OCI-LY1 (cell line): ENCODE measurements around the gene TRABD2B.

ENCODE experiments used
- H2AFZ ChIP-seq: fragments of 200-600 bp; sonication (generic), shearing (Covaris generic); 2 replicates; pipeline ENCODE4 v1.6.0; 2014; ENCODE audit warnings: antibody characterized with exemption, mild to moderate bottlenecking, low read length
- H3F3A ChIP-seq: fragments of 200-600 bp; sonication (generic), shearing (Covaris generic); 2 replicates; pipeline ENCODE4 v1.6.0; 2014; ENCODE audit warnings: mild to moderate bottlenecking, antibody characterized with exemption, low read length, moderate library complexity; ENCODE audit not compliant: insufficient read depth
- H3K27ac ChIP-seq: fragments of 200-600 bp; sonication (generic); 2 replicates; pipeline ENCODE4 v1.5.1; 2014; ENCODE audit warnings: low read length, mixed run types, mild to moderate bottlenecking, low read depth; ENCODE audit not compliant: poor library complexity, severe bottlenecking
- H3K27me3 ChIP-seq: fragments of 200-600 bp; sonication (generic); 2 replicates; pipeline ENCODE4 v1.6.0; 2014; ENCODE audit warnings: antibody characterized with exemption, mild to moderate bottlenecking, low read length, moderate library complexity; ENCODE audit not compliant: insufficient read depth
- H3K36me3 ChIP-seq: fragments of 200-600 bp; sonication (generic); 2 replicates; pipeline ENCODE4 v1.6.1; 2014; ENCODE audit warnings: mild to moderate bottlenecking, antibody characterized with exemption, low read length, moderate library complexity, mixed read lengths; ENCODE audit not compliant: insufficient read depth
- H3K4me1 ChIP-seq: fragments of 200-600 bp; sonication (generic); 2 replicates; pipeline ENCODE4 v1.5.1; 2014; ENCODE audit warnings: mild to moderate bottlenecking, low read length, moderate library complexity; ENCODE audit not compliant: insufficient read depth, severe bottlenecking
- H3K4me2 ChIP-seq: fragments of 200-600 bp; sonication (generic), shearing (Covaris generic); 2 replicates; pipeline ENCODE4 v1.6.1; 2014; ENCODE audit warnings: low read length
- H3K4me3 ChIP-seq: fragments of 200-600 bp; sonication (generic); 2 replicates; pipeline ENCODE4 v1.5.1; 2014; ENCODE audit warnings: low read length, low read depth, mild to moderate bottlenecking, mixed read lengths; ENCODE audit not compliant: poor library complexity, severe bottlenecking
- H3K79me2 ChIP-seq: fragments of 200-600 bp; shearing (Covaris generic); 2 replicates; pipeline ENCODE4 v1.6.1; 2016; ENCODE audit warnings: mixed run types, low read length, mixed read lengths; ENCODE audit not compliant: insufficient read depth
- H3K9ac ChIP-seq: fragments of 200-600 bp; sonication (generic), shearing (Covaris generic); 2 replicates; pipeline ENCODE4 v1.6.1; 2014; ENCODE audit warnings: mild to moderate bottlenecking, low read length, mixed read lengths
- H3K9me2 ChIP-seq: fragments of 200-600 bp; sonication (generic), shearing (Covaris generic); 2 replicates; pipeline ENCODE4 v1.6.1; 2014; ENCODE audit warnings: low read depth, mild to moderate bottlenecking, low read length, mixed read lengths
- H3K9me3 ChIP-seq: fragments of 200-600 bp; shearing (Covaris generic); 2 replicates; pipeline ENCODE4 v1.6.1; 2014; ENCODE audit warnings: low read length, mixed read lengths
- H4K20me1 ChIP-seq: fragments of 200-600 bp; sonication (generic), shearing (Covaris generic); 2 replicates; pipeline ENCODE4 v1.6.0; 2016; ENCODE audit warnings: mild to moderate bottlenecking, low read length; ENCODE audit not compliant: insufficient read depth
- EZH2 ChIP-seq: fragments of 200-600 bp; sonication (generic), shearing (Covaris generic); IDR thresholded peaks from 2 replicates; pipeline ENCODE4 v1.8.0; 2017; ENCODE audit warnings: borderline replicate concordance, mixed run types, mild to moderate bottlenecking, antibody characterized with exemption, low read length, moderate library complexity, mixed read lengths
- TF ChIP-seq, protein P1 (sequence below): fragments of 200-600 bp; sonication (generic), shearing (Covaris generic); IDR thresholded peaks from 2 replicates; pipeline ENCODE4 v1.5.1; 2017; ENCODE audit warnings: mild to moderate bottlenecking, antibody characterized with exemption, low read length, moderate library complexity, mixed read lengths

Gene TRABD2B

DNA sequence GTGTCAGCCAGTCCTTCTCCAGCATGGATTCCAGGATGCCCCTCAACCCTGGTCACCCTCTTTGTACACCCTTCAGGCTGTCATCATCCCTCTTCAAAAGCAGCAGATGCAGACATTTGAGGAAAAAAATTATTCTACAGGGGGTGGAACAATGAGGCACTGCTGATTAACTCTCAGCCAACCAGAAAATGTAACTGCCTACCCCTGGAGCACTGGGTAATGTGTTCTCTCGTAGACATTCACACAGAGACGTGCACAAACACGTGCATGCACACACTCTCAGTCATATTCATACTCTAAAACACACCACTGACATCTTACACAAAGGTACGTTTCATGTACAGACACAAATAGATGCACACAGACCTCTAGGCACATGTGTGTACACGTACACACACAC is 175.4 kb downstream of the TRABD2B start:
- H3K9ac ChIP-seq, result no peak overlapping the region
- H2AFZ ChIP-seq, result no peak overlapping the region
- H3K27ac ChIP-seq, result no peak overlapping the region
- H3K9me2 ChIP-seq, result no peaks in the 10 kb centered on the region
- H3K4me3 ChIP-seq, result no peak overlapping the region
- no peaks in the 10 kb centered on the region for H3K9me3 ChIP-seq
- H3K4me1 ChIP-seq, result no peaks in the 10 kb centered on the region
- H3K27me3 ChIP-seq, result no peaks in the 10 kb centered on the region
- no peak for TF ChIP-seq EZH2
- TF ChIP-seq, protein P1, sequence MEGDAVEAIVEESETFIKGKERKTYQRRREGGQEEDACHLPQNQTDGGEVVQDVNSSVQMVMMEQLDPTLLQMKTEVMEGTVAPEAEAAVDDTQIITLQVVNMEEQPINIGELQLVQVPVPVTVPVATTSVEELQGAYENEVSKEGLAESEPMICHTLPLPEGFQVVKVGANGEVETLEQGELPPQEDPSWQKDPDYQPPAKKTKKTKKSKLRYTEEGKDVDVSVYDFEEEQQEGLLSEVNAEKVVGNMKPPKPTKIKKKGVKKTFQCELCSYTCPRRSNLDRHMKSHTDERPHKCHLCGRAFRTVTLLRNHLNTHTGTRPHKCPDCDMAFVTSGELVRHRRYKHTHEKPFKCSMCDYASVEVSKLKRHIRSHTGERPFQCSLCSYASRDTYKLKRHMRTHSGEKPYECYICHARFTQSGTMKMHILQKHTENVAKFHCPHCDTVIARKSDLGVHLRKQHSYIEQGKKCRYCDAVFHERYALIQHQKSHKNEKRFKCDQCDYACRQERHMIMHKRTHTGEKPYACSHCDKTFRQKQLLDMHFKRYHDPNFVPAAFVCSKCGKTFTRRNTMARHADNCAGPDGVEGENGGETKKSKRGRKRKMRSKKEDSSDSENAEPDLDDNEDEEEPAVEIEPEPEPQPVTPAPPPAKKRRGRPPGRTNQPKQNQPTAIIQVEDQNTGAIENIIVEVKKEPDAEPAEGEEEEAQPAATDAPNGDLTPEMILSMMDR, result no peak
- no peak overlapping the region for H3K4me2 ChIP-seq
- H3K79me2 ChIP-seq, result no peaks in the 10 kb centered on the region
- no peaks in the 10 kb centered on the region for H3F3A ChIP-seq
- no peaks in the 10 kb centered on the region for H4K20me1 ChIP-seq
- H3K36me3 ChIP-seq, result no peaks in the 10 kb centered on the region

DNA sequence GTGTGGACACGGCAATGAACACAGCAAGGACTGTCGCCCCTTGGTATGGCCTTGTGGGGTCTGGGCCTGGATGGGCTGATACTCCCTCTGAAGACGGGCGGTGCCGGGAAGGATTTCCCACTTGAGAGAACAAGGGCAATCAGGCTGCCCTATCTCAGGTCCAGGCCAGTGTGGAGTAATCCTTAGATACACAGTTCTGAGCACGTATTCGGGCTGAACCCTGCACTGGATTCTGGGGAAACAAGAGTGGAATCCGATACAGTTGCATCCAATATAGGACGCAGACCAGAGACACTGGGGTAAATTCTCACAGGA is 177.7 kb downstream of the TRABD2B start:
- Histone ChIP-seq H3K9ac (no peak overlapping the region), H3K79me2 (no peaks in the 10 kb centered on the region), H2AFZ (no peak overlapping the region), H4K20me1 (no peaks in the 10 kb centered on the region), H3K9me3 (no peaks in the 10 kb centered on the region), H3K36me3 (no peaks in the 10 kb centered on the region), H3K4me2 (no peak overlapping the region), H3K4me3 (no peak overlapping the region), H3F3A (no peaks in the 10 kb centered on the region), H3K27ac (no peak overlapping the region), H3K9me2 (no peaks in the 10 kb centered on the region), H3K4me1 (no peaks in the 10 kb centered on the region), H3K27me3 (no peaks in the 10 kb centered on the region)
- no peak for TF ChIP-seq EZH2

DNA sequence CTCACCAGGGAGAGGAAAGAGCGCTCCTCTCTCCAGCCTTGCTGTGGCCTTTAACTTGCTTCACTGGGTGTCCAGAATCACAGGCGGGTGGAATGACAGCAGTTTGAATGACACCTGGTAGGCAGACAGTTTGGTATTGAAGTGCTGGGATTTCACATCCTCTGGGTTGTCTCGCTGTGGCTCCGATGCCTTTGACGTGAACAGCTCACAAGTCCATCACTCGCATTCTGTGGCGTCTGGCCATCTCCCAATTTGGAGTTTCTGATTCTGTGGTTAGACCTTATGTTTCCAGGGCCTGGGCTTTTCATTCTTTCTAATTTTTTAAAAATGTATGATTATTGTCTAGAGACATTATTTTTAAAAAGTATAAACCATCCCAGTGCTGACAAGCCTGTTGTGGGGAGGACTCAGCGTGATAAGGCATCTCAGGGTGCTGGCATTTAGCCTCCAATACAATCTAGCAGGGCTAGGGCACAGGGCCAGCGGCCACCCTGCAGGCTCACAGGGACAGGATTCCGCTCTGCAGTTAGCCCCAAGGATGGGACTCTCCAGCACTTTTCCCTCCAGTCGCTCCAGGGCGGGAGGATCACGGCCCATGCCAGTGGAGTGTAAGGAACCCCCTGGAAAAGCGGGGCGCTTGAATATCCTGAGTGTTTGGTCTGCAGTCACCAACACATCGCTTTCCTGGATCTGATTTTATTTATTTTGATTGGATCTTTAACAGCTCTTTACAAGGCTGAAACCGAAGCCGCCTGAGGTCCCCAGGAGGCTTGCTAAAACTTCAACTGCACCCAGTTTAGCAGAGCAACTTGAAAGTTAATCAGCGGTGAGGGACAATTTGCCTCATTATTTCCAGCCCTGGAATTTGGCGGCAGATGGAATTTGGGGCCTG is 178.3 kb downstream of the TRABD2B start:
- H3K4me1 ChIP-seq, result no peaks in the 10 kb centered on the region
- H3K4me3 ChIP-seq, result no peak overlapping the region
- no peaks in the 10 kb centered on the region for H3K36me3 ChIP-seq
- no peak overlapping the region for H3K27ac ChIP-seq
- no peak overlapping the region for H3K9ac ChIP-seq
- no peaks in the 10 kb centered on the region for H3K79me2 ChIP-seq
- H3K27me3 ChIP-seq, result no peaks in the 10 kb centered on the region
- H3K9me2 ChIP-seq, result no peaks in the 10 kb centered on the region
- no peak overlapping the region for H3K4me2 ChIP-seq
- H3K9me3 ChIP-seq, result no peaks in the 10 kb centered on the region
- no peaks in the 10 kb centered on the region for H3F3A ChIP-seq
- H4K20me1 ChIP-seq, result no peaks in the 10 kb centered on the region
- no peak overlapping the region for H2AFZ ChIP-seq
- TF ChIP-seq, protein P1, result no peak
- no peak for TF ChIP-seq EZH2

DNA sequence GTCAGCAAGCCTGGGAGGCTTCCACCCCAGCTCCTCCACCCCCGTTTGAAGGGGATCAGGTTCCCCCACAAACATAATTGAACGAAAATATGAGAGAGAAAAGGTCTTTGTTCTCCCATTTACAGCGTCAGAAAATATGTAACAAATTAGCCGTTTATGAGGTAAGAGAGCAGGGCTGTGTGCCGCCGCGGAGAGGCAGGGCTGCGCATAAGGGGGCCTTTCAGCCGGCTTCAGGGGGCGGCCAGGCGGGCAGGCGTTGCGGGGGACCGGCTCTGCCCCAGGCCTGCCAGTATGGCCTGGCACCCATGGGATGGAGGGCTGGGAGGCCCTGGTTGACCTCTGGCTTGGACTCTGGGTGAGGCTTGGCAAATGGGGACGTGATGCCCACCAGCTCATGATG is 179.3 kb downstream of the TRABD2B start:
- H2AFZ ChIP-seq, result no peak overlapping the region
- H3F3A ChIP-seq, result no peaks in the 10 kb centered on the region
- H3K36me3 ChIP-seq, result no peaks in the 10 kb centered on the region
- no peak overlapping the region for H3K9ac ChIP-seq
- H4K20me1 ChIP-seq, result no peaks in the 10 kb centered on the region
- no peaks in the 10 kb centered on the region for H3K9me2 ChIP-seq
- no peak for TF ChIP-seq EZH2
- TF ChIP-seq, protein P1, result no peak
- no peak overlapping the region for H3K4me3 ChIP-seq
- no peaks in the 10 kb centered on the region for H3K4me1 ChIP-seq
- no peak overlapping the region for H3K4me2 ChIP-seq
- no peak overlapping the region for H3K27ac ChIP-seq
- H3K79me2 ChIP-seq, result no peaks in the 10 kb centered on the region
- H3K9me3 ChIP-seq, result no peaks in the 10 kb centered on the region
- no peaks in the 10 kb centered on the region for H3K27me3 ChIP-seq
